ENCODE data around the gene RSBN1.
"Not testable (repeated sequence)": the region's sequence is repeated elsewhere in the genome, so short reads cannot be mapped to it uniquely, and the experiment has no call there.

RSBN1 gene

GRCh38 chr1:113744114-113744513 lies 68.2 kb downstream of the RSBN1 start:
- no peak for DNase-seq (ENCODE audit: low spot score)

GRCh38 chr1:113742515-113742914 lies 69.8 kb downstream of the RSBN1 start:
- no peak for DNase-seq (ENCODE audit: low spot score)

GRCh38 chr1:113734357-113735055 lies 77.8 kb downstream of the RSBN1 start:
- no peak for DNase-seq (ENCODE audit: low spot score)

GRCh38 chr1:113732802-113733201 lies 79.5 kb downstream of the RSBN1 start:
- DNase-seq (ENCODE audit: low spot score) = no peak

- DNase-seq (ENCODE audit: low spot score) = no peak
These were observed 91.3 kb downstream of the RSBN1 start for GRCh38 chr1:113721010-113721409.

- not testable (repeated sequence) for DNase-seq (ENCODE audit: low spot score)
These were observed 93.7 kb downstream of the RSBN1 start for GRCh38 chr1:113718621-113719020.

GRCh38 chr1:113717506-113717905 lies 94.8 kb downstream of the RSBN1 start:
- not testable (repeated sequence) for DNase-seq (ENCODE audit: low spot score)

GRCh38 chr1:113714606-113715269 lies 97.5 kb downstream of the RSBN1 start:
- no peak for DNase-seq (ENCODE audit: low spot score)
